Fibroblast of skin of right quadriceps (primary cell): ENCODE results near the gene EFHD2.
"Not testable (repeated sequence)": the region's sequence is repeated elsewhere in the genome, so short reads cannot be mapped to it uniquely, and the experiment has no call there.

Experiments
- DNase-seq: peaks from one replicate; pipeline ENCODE4 v3.0.0-alpha.2; 2013

The EFHD2 gene, protein sequence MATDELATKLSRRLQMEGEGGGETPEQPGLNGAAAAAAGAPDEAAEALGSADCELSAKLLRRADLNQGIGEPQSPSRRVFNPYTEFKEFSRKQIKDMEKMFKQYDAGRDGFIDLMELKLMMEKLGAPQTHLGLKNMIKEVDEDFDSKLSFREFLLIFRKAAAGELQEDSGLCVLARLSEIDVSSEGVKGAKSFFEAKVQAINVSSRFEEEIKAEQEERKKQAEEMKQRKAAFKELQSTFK

GRCh38 chr1:15409388-15410222 is at the start of gene EFHD2:
Gene EFHD2 (plus strand): TSS chr1:15409888. CDS start chr1:15409972, 84 bp downstream.
- peak; percentile 70 for DNase-seq

- no peak for DNase-seq
Observed at GRCh38 chr1:15360700-15361099, 49.0 kb upstream of the EFHD2 start.

DNA sequence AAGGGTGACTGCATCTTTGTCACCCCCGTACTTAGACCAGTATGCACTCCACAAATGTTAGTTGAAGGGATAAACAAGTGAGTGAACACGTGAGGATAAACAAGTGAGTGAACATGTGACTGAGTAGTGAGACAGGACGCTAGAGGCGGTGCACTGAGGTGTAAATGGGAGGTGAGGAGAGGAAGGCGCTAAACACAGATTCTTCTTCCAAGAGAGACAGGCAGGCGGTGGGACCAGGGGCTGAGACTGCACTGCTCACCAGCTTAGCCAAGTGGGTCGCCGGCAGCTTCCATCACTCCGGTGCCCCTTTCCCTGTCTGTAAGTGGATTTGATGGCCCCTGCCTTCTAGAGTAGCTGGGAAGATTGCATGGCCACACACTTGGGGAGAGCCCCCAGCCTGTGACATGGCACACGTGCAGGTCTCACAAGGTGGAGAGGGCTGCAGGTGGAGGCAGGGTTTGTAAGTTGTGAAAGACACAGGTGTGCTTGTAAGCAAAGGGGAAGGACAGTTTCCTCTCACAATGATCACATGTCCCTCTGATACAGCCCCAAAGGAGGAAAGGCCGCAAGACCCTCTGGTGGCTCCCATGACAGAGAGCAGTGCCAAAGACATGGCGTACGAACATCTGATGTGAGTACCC is 47.5 kb upstream of the EFHD2 start:
- DNase-seq, result no peak

DNA sequence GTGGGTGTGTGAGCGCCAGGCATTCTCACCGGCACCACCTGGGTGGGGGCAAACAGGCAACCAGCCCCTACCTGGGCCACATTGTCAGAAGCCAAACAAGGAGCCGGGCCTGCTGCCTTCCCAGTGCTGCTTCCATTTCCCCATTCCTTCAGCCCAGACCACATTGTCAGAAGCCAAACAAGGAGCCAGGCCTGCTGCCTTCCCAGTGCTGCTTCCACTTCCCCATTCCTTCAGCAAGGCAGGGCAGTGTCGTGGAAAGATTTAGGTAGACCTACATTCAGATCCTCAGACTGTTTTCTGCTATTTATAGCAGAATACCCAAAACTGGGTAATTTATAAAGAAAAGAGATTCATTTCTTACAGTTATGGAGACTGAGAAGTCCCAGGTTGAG is 47.0 kb upstream of the EFHD2 start:
- DNase-seq, result no peak

DNA sequence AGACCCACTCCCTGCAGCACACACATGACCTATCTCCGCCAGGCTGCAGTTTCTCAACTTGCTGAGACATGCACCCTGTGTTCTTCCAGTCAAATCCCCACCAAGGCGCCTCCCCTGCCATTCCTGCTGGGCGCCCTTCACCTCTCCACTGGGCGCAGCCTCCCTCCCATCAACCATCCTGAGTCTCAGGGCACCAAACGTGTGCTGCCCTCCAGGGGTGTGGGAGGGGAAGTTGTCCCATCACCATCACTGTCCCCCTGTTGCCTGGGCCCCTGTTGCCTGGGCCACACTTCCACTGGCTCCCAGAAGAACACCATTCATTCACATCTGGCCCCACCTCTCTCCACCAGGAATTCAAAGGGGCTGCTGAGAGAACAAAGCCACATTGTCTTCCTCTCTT is 44.9 kb upstream of the EFHD2 start:
- no peak for DNase-seq

DNA sequence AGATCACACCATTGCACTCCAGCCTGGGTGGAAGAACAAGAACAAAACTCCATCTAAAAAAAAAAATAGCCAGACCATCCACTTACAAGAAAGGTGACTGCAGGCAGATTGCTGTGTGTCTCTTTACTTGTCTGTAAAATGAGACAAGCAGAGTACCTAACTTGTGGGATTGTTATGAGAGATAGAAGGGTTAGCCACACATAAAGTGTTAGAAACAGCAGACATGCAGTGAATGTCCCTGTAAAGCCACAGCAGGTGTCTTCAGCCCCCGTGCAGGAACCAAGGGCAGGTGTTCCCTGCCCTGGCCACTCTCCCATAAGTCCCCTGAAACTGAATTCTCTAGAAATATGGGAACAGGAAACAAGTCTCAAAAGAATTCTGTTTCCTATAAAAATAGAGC is 40.8 kb upstream of the EFHD2 start:
- no peak for DNase-seq

DNA sequence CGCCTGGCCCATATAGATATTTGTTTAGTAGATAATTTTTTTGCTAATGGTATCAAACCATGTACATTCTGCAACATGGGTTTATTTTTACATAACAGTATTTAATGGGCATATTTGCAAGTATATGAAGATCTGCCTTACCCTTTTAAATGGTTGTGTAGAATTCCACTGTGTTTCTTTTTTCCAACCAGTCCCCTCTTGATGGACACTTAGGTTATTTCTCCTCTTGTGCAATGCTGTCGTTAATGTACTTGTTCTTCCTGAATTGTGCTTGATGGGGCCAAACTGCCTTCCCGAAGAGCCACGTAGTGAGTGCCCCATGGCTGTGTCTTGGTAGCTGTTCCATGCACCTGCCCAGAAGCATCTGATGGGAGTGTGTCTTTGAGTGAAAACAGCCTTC is 39.4 kb upstream of the EFHD2 start:
- no peak for DNase-seq

GRCh38 chr1:15370781-15371520 is 38.7 kb upstream of the EFHD2 start:
- no peak for DNase-seq

- no peak for DNase-seq
Observed at GRCh38 chr1:15371610-15372545, 37.8 kb upstream of the EFHD2 start.

- DNase-seq, result no peak
Observed at GRCh38 chr1:15378729-15379128, 31.0 kb upstream of the EFHD2 start.

- DNase-seq, result not testable (repeated sequence)
Observed at GRCh38 chr1:15379151-15379550, 30.5 kb upstream of the EFHD2 start.

- DNase-seq, result no peak
Observed at GRCh38 chr1:15380601-15381508, 28.8 kb upstream of the EFHD2 start.

- no peak for DNase-seq
Observed at GRCh38 chr1:15381805-15382204, 27.9 kb upstream of the EFHD2 start.

- DNase-seq, result no peak
Observed at GRCh38 chr1:15382601-15383518, 26.8 kb upstream of the EFHD2 start.

- no peak for DNase-seq
Observed at GRCh38 chr1:15383810-15384209, 25.9 kb upstream of the EFHD2 start.

GRCh38 chr1:15384301-15384901 is 25.3 kb upstream of the EFHD2 start:
- no peak for DNase-seq

DNA sequence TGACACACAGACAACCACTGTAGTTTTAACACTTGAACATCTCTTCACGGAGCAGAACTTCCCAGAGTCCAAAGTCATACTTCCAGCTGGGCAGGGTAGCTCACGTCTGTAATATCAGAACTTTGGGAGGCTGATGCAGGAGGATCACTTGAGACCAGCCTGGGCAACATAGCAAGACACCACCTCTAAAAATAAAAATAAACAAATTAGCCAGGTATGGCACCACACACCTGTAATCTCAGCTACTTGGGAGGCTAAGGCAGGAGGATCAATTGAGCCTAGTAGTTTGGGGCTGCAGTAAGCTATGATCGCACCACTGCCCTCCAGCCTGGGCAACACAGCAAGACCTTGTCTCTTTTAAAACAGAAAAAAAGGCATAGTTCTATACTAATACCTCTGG is 24.3 kb upstream of the EFHD2 start:
- no peak for DNase-seq

GRCh38 chr1:15386164-15386749 is 23.4 kb upstream of the EFHD2 start:
- DNase-seq, result no peak
